GM21717 (cell line): ENCODE data around the gene AMBP.
"Not testable (repeated sequence)": the region's sequence is repeated elsewhere in the genome, so short reads cannot be mapped to it uniquely, and the experiment has no call there.

Experiments
- ATAC-seq: cut with Tn5 transposase; IDR thresholded peaks from one replicate; pipeline ENCODE4 v1.9.1; 2021; ENCODE audit warnings: mild to moderate bottlenecking, moderate library complexity; ENCODE audit not compliant: unreplicated experiment

The AMBP gene

DNA sequence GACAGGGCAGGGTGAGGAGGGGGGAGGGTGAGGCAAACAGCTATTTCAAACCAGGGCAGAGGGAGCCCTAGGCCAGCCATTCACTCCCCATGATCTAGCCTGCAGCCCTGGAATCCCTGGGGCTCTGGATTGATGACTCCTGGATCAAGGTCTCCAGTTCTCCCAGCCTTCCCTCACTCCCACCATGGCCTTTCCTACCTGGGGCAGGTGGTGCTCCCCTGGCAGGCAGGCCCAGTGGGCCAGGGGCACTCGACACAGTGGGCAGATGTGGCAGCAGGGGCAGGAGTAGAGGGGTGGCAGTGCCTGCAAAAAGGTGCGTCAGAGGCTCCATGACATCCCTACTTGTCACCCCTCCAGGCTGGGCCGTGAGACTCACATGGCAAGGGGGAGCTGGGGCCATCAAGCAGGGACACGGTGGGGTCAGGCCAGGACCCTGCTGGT is 15.0 kb upstream of the AMBP start:
- no peak for ATAC-seq

DNA sequence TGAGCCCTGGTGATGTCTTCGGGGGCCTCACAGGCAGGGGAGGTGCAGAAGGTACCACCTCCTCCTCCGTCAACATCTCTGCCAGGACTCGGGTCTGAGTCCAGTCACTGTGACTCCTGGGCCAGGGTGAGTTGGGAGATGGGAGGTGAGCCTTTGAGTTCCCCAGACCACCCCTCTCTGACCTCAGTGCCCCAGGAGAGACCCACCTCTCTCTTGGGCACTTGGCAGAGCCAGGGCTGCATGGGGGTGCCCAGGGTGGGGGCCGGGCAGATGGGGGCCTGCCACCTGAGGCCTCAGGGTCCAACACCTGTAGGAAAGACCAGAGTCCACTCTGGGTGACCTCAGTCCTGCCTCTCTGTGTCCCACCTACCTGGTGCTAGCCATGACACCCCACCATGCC is 14.2 kb upstream of the AMBP start:
- ATAC-seq: no peak

DNA sequence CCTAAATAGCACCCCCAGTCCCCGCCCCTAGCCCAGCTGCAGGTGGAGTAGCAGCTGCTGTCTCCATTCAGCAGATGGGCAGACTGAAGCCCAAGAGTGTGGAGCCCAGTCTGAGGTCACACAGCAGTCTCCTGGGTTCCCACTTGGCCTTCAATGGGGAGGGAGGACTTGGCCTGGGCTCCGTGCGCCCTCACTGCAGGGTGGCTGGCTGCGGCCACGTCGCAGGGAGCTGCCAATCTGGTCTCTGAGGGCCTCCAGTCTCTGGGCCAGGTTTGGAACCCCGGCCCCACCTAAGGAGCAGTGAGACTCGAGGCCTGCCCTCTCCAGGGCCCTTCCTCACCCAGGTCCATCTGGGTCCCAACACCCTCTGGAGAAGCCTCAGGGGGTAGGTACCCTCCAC is 13.6 kb upstream of the AMBP start:
- ATAC-seq: no peak

DNA sequence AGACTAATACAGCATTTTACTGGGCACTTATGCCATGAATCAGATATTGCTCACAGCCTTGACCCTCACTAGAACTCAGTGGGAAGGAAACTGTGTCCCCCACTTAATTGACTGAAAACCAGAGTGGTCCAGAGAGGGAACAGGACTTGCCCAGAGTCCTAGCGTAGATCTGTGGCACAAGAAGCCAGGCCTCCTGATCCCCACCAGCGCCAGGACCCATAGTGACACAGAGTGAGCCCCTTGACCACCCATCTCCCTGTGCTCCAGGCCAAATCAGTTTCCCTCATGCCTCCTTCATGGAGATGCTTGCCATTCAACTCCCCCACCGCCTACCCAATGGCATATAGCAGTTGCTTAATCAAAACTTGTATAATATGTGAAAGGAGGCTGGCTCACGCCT is 12.7 kb upstream of the AMBP start:
- no peak for ATAC-seq

DNA sequence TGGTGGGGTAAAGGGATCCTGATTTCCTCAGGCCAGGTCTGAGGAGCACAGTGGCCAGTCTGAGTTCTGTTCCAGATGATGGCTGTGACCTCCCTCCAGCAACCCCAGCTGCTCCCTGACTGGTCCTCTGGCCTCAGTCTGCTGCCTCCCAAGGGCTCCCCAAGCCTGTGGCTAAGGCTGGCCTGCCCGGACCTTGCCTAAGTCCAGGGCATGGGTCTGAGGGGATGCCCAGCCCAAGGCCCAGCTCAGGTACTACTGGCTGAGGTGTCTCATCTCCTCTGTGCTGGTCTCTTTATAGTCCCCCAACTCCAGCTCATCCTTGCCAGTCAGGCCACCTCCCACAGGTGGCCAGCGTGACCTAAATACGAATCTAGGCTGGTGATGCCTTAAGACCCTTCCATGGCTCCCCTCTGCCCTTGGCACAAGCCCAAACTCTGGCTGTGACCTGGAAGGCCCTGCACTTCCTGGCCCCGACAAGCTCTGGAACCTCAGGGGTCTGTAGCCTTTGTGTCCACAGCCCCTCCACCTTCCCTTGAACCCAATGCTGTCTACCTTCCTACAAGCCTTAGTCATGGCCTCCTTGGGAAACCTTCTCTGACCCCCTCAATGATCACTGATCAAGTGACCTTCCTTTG is 11.2 kb upstream of the AMBP start:
- ATAC-seq: no peak

DNA sequence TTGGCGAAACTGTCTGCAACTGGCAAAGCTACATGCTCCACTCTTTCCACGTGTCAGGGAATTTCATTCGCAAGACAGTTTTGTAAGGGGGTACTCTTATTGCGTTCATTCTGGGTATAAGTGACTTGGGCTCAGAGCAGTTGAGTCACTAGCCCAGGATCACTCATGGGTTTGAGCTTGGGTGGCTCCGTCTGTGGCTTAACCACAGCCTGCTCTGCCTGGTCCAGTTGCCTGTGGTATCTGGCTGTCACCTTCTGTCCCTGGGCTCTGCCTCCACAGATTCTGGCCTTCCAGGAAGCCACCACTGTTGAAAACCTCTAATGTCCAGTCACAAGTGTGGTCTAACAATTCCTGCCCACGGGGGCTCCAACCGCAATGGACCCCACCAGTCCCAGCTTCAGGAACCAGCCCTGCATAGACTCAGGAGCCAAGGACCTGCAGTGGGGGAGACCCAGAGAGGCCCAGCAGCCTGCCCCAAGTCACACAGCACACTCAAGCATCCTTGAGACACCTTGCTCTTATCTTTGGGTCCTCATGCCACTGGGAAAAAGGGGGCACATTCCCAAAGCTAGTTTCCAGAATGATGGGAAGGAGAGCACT is 10.6 kb upstream of the AMBP start:
- ATAC-seq: no peak

DNA sequence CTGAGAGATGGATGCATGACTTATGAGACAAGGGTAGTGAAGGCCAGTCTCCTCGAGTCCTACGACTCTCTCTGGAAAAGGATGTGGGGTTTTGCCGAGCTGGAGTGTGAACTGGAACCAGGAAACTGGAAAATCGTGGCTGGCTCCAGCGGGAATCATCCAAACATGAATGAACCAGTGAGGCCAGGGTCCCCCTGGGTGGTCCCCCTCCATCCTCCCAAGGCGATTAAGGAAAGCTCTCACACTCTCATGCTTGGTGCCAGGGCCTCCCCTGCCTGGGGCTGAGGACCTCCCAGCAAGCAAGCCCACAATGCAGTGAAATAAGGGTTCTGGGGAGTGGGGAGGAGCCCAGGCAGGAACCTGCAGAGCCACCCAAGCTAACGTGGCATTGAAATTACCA is 9.6 kb upstream of the AMBP start:
- ATAC-seq: no peak

DNA sequence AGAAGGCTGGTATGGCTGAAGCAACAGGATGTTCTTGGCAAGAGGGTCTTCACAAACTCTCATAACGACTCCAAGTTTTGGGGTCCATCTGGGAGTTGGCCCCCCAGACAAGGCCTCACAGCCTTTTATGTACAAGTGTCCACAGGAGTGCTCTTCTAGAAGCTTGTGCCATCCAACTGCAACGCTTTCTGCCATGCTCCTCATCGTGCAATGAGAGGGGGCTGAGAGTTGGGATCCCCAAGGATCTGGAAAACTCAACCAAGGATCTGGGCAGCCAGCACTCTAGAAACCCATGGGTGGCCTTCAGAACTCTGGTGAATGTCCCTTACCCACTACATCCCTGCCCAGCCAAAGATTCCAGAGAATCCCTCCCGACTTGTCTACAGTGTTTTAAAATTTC is 8.5 kb upstream of the AMBP start:
- ATAC-seq: no peak

DNA sequence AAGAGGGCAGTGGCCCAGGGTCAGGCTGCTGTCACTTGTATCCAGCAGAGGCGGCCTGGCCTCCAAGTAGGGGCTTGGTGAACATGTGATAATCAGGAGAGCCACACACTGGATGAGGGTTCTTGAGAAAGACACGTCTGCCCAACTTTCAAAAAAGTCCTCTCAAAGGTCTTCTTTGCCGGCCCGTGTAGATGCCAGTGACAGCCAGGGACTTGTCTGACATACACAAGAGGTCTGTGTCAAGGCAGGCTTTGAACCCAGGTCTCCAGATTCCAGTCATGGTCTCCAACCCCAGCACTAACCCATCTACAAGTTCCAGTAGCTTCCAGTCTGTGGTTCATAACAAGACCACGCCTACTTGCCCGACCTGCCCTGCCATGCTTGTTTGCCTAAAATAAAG is 7.9 kb upstream of the AMBP start:
- no peak for ATAC-seq

DNA sequence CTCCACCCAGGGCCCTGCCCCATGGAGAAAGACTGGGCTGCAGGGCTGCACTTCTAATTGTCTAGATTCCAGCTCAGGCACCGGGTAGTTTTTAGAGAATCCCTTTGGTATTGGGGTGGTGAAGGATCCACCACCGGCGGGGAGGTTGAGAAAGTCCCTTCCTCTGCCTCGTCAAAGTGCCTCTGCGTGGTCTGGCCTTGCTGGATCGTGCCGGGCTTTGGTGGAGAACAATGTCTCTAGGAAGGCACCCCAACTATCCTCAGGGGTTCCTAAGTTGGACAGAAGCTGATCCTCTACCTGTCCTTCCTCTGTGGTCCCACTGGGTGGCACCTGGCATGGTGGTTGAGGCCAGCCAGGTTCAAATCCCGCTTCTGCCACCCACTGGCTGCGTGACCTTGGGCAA is 7.3 kb upstream of the AMBP start:
- ATAC-seq: no peak

DNA sequence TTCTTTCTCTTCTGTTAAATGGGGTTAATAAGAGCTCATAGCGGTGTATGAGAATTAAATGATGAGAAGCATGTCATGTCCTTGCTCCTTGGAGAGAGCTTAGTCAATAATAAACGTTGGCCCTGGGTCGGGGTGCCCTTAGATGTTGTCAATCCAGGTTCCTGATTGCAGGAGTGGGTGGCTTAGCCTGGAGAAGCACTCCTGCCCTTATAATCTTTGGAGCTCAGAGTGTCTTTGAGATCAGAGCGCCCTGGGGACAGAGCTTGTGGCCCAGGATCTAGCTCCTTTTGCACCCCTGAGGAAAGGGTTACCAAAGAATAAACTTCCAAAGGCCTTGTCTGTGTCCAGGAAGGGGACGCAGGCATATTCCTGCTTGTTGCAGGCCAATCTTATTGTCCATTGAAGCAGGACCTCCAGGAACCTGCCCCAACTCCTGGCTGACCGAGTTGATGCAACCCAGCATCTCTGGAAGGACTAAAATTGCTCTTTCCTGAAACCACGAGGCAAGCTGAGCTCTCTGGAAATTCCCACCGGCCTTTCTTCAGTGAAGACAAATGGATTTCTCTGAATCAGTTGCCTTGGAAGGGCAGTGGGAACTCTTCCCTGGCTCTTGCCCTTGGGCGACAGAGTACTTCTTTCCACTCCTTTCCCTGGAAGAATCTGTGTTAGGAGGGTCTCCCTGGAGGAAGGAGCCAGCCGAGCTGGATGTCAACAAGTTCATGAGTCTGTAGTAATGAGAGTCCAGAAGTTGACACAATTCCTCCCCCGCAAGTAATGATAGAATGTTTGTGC is 6.4 kb upstream of the AMBP start:
- ATAC-seq: no peak

DNA sequence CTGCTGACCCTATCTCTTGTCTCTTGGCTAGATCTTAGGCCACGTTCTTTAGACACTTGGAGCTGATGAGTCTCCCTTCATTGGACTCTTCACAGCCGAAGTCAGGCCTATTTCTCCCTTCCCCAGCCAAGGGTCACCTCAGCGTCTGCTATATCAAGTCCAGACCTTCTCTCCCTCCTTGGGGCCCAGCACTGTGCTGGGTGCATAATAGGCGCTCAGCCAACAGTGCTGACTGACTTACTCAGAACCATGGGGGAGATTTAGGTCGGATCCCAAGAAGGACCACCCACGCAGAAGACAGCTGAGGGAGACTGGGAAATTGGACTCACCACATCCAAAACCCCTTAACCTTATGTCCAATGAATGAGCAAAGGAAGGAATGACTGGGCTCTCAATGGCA is 5.6 kb upstream of the AMBP start:
- no peak for ATAC-seq

DNA sequence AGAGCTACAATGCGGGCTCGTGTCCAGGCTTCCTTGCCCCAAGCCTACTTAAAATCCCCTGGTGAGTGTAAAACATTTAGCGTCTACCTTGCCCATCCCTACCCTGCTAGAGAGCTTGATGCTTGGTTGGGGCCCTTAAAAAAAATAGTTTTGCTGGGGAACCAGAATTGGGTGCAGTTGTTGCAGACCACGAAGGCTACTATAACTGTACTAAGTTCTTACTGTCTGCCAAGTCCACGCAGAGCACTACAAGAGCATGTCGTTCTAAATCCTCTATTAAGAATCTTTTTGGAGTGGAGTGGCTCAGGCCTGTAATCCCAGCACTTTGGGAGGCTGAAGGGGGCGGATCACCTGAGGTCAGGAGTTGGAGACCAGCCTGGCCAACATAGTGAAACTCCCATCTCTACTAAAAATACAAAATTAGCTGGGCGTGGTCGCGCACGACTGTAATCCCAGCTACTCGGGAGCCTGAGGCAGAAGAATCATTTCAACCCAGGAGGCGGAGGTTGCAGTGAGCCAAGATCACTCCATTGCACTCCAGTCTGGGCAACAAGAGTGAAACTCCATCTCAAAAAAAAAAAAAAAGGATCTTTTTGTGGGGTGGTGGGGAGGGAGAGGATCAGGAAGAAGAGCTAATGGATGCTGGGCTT is 4.8 kb upstream of the AMBP start:
- ATAC-seq: not testable (repeated sequence)

DNA sequence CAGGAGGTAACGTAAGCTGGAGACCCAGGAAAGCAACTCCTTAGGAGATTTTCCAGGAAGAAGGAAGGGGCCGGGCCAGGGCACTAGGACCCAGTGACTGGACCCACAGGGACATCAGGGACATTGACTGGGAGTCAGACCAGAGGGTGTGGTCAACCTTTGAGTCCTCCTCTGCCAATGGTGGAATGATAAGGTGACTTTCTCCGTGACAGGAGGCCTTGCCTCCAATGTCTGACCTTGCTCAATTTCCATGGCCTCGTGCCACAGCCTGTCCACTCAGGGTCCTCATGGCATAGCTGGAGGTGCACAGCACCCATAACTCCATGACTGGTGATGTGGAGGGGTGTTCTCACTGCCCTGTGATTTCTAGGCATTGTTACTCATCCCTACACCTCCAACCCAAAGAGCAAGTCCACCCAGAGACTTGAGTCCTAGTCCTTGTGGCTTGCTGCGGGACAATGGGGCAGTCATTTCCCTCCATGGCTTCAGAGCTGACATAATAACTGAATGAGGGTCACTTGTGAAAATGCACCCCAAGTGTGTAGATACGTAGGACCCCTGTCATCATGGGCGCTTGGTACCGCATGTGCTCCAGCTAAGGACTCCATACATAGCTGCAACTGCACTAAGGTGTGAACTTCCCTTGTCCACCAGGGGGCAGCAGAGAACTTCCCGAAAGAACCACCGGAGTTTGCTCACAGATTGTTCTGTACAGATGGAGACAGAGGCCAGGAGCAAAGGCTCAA is 4.1 kb upstream of the AMBP start:
- peak; percentile 88 for ATAC-seq

DNA sequence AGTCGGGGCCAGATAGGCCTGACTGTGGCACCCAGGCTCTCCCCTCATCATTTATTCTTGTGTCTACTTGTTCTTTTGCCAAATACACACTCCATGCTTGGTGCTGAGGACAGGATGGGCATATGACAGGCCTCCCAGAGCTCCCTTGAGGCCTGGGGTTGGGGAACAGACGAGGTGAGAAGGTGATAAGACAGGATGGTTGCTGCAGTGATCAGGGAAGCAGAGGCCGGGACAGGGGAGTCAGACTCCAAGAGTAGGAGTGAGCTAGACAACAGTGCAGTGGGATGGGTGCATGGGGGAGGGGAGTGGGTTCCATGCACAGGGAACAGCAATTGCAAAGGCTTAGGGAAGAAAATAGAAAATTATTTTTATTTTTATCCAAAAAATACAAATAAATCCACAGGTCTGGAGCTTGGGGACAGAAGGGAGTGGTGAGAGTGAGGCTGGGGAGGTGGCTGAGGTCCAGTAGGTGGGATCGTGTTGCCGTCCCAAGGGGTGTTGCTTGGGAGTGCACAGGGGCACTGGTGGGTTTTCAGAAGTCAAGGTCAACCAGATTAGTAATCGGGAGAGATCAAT is 3.4 kb upstream of the AMBP start:
- ATAC-seq: no peak

DNA sequence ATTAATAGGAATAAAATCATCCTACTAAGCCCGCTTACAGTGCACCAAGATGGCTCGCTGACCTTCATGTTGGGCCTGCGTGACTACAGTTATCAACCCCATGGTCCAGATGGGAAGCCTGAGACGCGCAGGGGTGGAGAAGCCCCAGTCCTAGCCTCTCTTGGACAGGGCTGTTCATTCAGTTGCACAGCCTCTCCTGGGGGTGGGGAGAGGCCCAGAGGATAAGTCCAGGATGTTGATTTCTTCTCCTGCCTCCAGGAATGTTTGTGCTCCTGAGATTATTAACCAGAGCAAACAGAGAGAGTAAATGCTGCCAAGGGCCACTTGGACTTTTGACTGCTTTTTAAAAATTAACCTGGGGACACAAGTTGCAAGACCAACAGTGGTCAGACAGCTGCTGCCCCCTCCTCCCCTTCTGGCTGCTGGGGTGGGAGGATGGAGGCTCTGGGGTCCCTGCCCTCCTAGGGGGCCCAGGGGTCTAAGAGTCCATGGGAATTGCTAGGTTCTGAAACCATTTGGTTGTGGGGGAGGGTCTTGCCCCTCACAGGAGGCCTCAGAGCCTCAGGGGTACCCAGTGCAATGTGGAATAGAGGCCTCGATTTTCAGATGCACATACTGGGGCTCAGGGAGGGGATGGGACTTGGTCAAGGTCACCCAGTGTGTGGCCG is 2.8 kb upstream of the AMBP start:
- no peak for ATAC-seq

DNA sequence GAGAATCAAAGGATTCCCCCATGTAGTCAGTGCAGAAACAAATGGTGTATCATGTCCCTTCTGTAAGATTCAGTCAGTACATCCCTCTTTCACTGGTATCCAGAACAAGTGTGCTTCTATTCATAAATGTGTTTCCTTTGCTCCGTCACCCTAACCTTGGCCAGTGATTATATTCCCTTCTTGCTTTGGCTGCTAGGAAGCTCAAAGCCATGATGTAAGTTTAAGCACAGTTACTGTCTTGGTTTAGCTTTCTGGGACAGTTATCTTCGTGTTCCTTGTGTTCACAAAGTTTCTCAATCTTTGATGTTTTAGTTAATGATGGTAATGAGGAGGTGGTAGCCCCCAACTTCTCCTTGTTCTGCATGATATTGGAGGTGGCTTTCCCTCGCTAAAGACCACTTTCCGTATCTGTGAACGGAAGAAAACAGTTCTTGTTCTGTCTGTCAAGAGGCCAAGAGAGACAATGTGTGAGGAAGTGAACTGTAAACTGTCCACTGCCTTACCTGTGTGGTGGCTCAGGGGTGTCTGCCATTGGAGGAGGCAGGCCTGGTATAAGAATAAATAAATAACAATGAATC is 2.2 kb upstream of the AMBP start:
- ATAC-seq: no peak

DNA sequence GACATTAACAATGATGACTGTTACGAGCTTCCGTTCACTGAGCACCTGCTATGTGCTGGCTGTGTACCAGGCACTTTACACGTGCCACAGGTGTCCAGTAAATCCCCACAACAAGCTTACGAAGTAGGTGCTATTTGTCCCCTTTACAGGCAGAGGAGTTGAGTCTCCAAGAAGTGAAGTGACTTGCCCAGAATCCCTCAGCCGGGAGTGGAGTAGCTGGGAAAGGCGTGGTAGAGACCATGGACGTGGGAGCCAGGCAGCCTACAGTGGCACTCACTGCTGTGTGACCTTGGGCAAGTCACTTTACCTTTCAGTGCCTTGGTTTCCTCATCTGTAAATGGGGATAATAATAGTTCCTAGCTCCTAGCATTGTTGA is 669 bp upstream of the AMBP start:
- ATAC-seq: no peak

DNA sequence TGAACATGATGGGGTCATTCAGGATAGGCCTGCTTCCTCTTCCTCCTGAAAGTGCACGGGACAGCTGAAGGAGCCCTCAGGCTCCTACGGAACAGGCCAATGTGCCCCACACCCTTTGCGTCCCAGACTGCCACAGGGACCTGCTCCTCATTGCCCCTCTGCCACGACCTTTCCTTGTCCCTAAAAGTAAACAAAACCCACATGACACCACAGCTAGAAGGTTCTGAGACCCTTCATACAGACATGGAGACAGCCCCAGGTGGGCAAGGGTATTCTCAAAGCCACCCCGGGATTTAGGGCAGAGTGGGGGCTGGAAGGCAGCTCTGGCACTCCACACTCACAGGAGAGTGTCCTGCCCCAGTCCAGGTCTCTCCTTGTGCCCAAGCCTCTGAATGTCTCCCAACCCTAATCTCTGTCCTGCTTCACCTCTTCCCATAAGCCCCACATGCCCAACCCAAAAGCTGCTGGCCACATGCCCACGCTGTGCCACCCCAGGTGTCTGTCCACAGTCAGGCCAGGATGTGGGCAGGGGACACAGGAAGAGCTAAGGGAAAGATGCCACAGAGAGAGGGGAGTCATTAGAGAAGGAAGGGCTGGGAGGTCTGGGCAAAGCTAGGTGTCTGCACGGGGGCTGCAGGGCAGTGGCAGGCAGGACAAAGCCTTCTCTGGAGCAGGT is 800 bp downstream of the AMBP start:
- ATAC-seq: no peak
